Measurements from ENCODE around the gene MAPKBP1. TPM values are rescaled to one million over a fixed set of nuclear protein-coding genes. Genes with fewer than 3 reads are reported as not detected.

MAPKBP1 gene
- total and polyA plus RNA-seq, 2 of the 4 experiments (the other 2 are of a cell fraction) = 12.5 to 15.3 TPM

DNA sequence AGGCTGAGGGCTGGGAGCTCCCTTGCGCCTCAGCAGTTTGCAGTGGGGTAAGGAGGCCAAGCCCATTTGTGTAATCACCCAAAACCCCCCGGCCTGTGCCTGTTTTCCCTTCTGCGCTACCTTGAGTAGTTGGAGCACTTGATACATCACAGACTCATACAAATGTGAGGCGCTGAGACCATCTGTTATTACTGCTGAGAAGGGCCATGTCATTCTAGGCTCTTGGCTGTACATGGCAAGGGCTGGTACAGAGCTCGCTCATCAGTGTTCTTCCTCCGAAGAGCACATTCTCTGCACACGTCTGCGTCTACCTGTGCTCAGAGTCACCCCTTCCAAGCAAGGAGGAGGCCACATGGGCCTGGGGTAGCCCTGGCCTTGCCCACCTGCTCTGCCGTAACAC lies 73.7 kb downstream of the MAPKBP1 start:
- no peaks in the 10 kb centered on the region for H3K9me3 ChIP-seq (ENCODE audit: control insufficient read depth, insufficient read depth, low read length)
- ChIA-PET CTCF (no interaction called here), POLR2A (ENCODE audit: unreplicated experiment) (no interaction called here)
- no peak overlapping the region for H2AK9ac ChIP-seq (replicated peaks; ENCODE audit: low read depth, low read length, poor library complexity)
- BruUV-seq (replicated peaks) = no TSS peak
- 100% methylated on average over 6 of the region's 9 CpGs; no CpG with 5 or more reads in 1 of the 2 experiments for WGBS, 2 experiments (ENCODE audit: extremely low coverage in 2 of 2, insufficient read length in 1 of 2)
- H4K8ac ChIP-seq (ENCODE audit: low read depth in 2 of 2, low read length in 2 of 2) = no peak overlapping the region
- no peak overlapping the region for H2AK5ac ChIP-seq (ENCODE audit: low read depth, low read length)
- H3K4me2 ChIP-seq (ENCODE audit: low read depth, low read length) = no peak overlapping the region
- ATAC-seq (ENCODE audit: low read depth) = no peak
- H3K23ac ChIP-seq (ENCODE audit: low read depth, low read length) = no peak overlapping the region
- dilution Hi-C loops (cut with HindIII; ENCODE audit: low sequenced_read_pairs, unreplicated experiment) (no loop called here), in situ Hi-C loops (cut with MboI; ENCODE audit: low sequenced_read_pairs) (no loop called here), intact Hi-C loops (cut with micrococcal nuclease) (no loop called here)
- H3K4me1 ChIP-seq (ENCODE audit: control insufficient read depth, insufficient read depth, low read length) = no peaks in the 10 kb centered on the region; the same call in 1 of the 2 replicates
- H3K56ac ChIP-seq (ENCODE audit: extremely low read depth, insufficient read depth, low read length) = no peak overlapping the region
- no peak overlapping the region for H3K18ac ChIP-seq (ENCODE audit: low read depth, low read length)
- H4K20me1 ChIP-seq (ENCODE audit: insufficient read depth, low read length) = no peaks in the 10 kb centered on the region
- no peaks in the 10 kb centered on the region for H3K9me1 ChIP-seq (ENCODE audit: insufficient read depth, low read length)
- H3K79me1 ChIP-seq (ENCODE audit: low read depth in 1 of 2, low read length in 2 of 2) = no peaks in the 10 kb centered on the region
- H2BK20ac ChIP-seq (ENCODE audit: low read depth, low read length) = no peak overlapping the region
- H2BK15ac ChIP-seq (ENCODE audit: low read depth, low read length) = no peak overlapping the region
- peaks cover 17% of the 10 kb centered on the region for H3K36me3 ChIP-seq (ENCODE audit: control insufficient read depth, insufficient read depth, low read length)
- H4K5ac ChIP-seq (ENCODE audit: low read depth, low read length) = no peak overlapping the region
- H3K9ac ChIP-seq (ENCODE audit: low read depth, low read length) = no peak overlapping the region
- H3K4ac ChIP-seq (ENCODE audit: low read depth, low read length) = no peak overlapping the region
- peak overlapping the region; percentile 14 for H2AFZ ChIP-seq (replicated peaks; ENCODE audit: low read length, poor library complexity)
- no peak for DNase-seq
- H2BK120ac ChIP-seq (ENCODE audit: low read depth, low read length) = no peak overlapping the region
- no peak overlapping the region for H4K91ac ChIP-seq (ENCODE audit: insufficient read depth, low read depth, low read length)
- no peak overlapping the region for H3K27ac ChIP-seq (ENCODE audit: insufficient read depth, low read length)
- TF ChIP-seq ELK1 (IDR thresholded peaks at IDR 0.05; ENCODE audit: borderline replicate concordance, low read depth, low read length) = no peak
- TF ChIP-seq MAFK (IDR thresholded peaks at IDR 0.05; ENCODE audit: low read depth, low read length) = no peak
- TF ChIP-seq RFX5 (IDR thresholded peaks at IDR 0.05; ENCODE audit: low read depth, low read length) = no peak
- no peak for TF ChIP-seq BHLHE40 (IDR thresholded peaks at IDR 0.05; ENCODE audit: low read depth, low read length)
- TF ChIP-seq USF2 (IDR thresholded peaks at IDR 0.05; ENCODE audit: low read depth, low read length) = no peak
- no peak for TF ChIP-seq RAD21 (IDR thresholded peaks at IDR 0.05; ENCODE audit: low read length)
- TF ChIP-seq MAZ (IDR thresholded peaks at IDR 0.05; ENCODE audit: borderline replicate concordance, low read depth, low read length) = no peak
- TF ChIP-seq SMC3 (IDR thresholded peaks at IDR 0.05; ENCODE audit: low read depth, low read length) = no peak
- TF ChIP-seq CTCF (conservative IDR thresholded peaks at IDR 0.05; ENCODE audit: low read depth, low read length) = no peak
- TF ChIP-seq CHD1 (IDR thresholded peaks at IDR 0.05; ENCODE audit: low read depth, low read length) = no peak
- TF ChIP-seq FOS (IDR thresholded peaks at IDR 0.05; ENCODE audit: low read depth, low read length) = no peak
- H3K4me3 ChIP-seq (ENCODE audit: insufficient read depth, low read depth, low read length) = no peak overlapping the region
- no peak overlapping the region for H3K14ac ChIP-seq (replicated peaks; ENCODE audit: low read depth, low read length)
- H3K27me3 ChIP-seq (ENCODE audit: control insufficient read depth, insufficient read depth, low read length) = peaks cover 5% of the 10 kb centered on the region; the same call in 1 of the 2 replicates
- no peak overlapping the region for H2BK5ac ChIP-seq (ENCODE audit: low read depth, low read length, poor library complexity, severe bottlenecking)
